Activated naive CD4-positive, alpha-beta T cell treated with anti-CD3 and anti-CD28 coated beads, Interleukin-2, amount 10 ng/mL, durations not matched to agents 7 days and 5 days (primary cell): ENCODE measurements around the gene SDSL.

Experiments
- CTCF ChIA-PET: fragments of 350-600 bp; sonication (Branson Sonifier 250); formaldehyde crosslinking; loops from one replicate; lab custom pipeline; 2021; ENCODE audit warnings: antibody characterized with exemption; lab: Charles Lee
- DNase-seq: peaks from one replicate; pipeline ENCODE4 v3.0.0-alpha.2; 2020
- H3K27ac Mint-ChIP-seq: one replicate; pipeline ENCODE4 v1.8.0; 2021; ENCODE audit warnings: mild to moderate bottlenecking, moderate library complexity, mixed read lengths
- H3K27me3 Mint-ChIP-seq: one replicate; pipeline ENCODE4 v1.8.0; 2021; ENCODE audit warnings: mild to moderate bottlenecking, mixed read lengths
- H3K36me3 Mint-ChIP-seq: one replicate; pipeline ENCODE4 v1.8.0; 2021; ENCODE audit warnings: mixed read lengths
- H3K4me1 Mint-ChIP-seq: one replicate; pipeline ENCODE4 v1.8.0; 2021; ENCODE audit warnings: mixed read lengths
- H3K4me3 Mint-ChIP-seq: one replicate; pipeline ENCODE4 v1.8.0; 2021; ENCODE audit warnings: mild to moderate bottlenecking, moderate library complexity, mixed read lengths
- H3K9me3 Mint-ChIP-seq: one replicate; pipeline ENCODE4 v1.8.0; 2021; ENCODE audit warnings: mixed read lengths

The SDSL gene

DNA sequence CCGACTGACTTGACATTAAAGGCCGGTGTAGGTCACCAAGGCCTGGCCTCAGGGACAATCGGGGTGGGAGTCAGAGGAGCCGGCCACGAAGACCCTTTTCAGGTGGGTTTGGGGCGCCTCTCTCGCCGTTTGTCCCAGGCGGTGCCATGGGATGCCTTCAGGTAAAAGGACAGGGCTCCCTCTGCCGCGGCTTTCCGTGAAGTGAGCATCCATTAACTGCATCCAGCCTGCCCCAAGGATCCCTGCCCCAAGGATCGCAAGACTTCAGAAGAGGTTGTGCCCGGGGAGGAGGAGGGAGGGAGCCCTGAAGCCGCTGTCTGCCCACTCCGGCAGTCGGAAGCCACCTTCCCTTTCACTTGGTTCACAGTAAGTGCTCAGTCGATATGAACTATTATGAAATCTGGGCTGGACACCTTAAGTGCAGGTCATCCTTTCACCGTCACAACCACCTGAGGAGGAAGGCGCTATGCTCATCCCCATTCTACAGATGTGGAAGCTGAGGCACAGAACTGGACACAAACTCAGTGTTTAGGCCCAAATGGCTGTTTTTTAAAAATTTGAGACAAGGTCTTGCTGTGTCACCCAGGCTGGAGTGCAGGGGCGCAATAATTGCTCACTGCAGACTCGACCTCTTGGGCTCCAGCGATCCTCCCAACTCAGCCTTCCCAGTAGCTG lies 19.5 kb upstream of the SDSL start:
- no peak overlapping the region for H3K27ac Mint-ChIP-seq
- no peaks in the 10 kb centered on the region for H3K4me1 Mint-ChIP-seq
- H3K4me3 Mint-ChIP-seq: no peak overlapping the region
- no peaks in the 10 kb centered on the region for H3K9me3 Mint-ChIP-seq
- no peak for DNase-seq
- CTCF ChIA-PET: no interaction called here
- peaks cover 49% of the 10 kb centered on the region for H3K27me3 Mint-ChIP-seq
- H3K36me3 Mint-ChIP-seq: no peaks in the 10 kb centered on the region

GRCh38 chr12:113403435-113404415 lies 18.5 kb upstream of the SDSL start, which contains the start of gene SDS:
TSS of gene SDS (minus strand) at chr12:113403887. CDS start at chr12:113399708, 4,179 bp downstream.
- Mint-ChIP-seq H3K4me3 (no peak within 1 kb of the TSS), H3K36me3 (no peaks in the 10 kb centered on the region), H3K4me1 (no peaks in the 10 kb centered on the region), H3K27ac (no peak within 1 kb of the TSS), H3K9me3 (no peaks in the 10 kb centered on the region), H3K27me3 (peaks cover 47% of the 10 kb centered on the region)
- CTCF ChIA-PET: no interaction called here
- no peak for DNase-seq

- Mint-ChIP-seq H3K27me3 (peaks cover 57% of the 10 kb centered on the region), H3K4me1 (no peaks in the 10 kb centered on the region), H3K9me3 (no peaks in the 10 kb centered on the region), H3K4me3 (no peak overlapping the region), H3K36me3 (no peaks in the 10 kb centered on the region), H3K27ac (no peak overlapping the region)
- CTCF ChIA-PET: interaction anchor here (1.3 kb wide), 1 partner anchor 20 kb away, joined by 3 read pairs; no protein-coding TSS in a partner anchor
- no peak for DNase-seq
Observed at GRCh38 chr12:113405694-113406093, 16.5 kb upstream of the SDSL start.

DNA sequence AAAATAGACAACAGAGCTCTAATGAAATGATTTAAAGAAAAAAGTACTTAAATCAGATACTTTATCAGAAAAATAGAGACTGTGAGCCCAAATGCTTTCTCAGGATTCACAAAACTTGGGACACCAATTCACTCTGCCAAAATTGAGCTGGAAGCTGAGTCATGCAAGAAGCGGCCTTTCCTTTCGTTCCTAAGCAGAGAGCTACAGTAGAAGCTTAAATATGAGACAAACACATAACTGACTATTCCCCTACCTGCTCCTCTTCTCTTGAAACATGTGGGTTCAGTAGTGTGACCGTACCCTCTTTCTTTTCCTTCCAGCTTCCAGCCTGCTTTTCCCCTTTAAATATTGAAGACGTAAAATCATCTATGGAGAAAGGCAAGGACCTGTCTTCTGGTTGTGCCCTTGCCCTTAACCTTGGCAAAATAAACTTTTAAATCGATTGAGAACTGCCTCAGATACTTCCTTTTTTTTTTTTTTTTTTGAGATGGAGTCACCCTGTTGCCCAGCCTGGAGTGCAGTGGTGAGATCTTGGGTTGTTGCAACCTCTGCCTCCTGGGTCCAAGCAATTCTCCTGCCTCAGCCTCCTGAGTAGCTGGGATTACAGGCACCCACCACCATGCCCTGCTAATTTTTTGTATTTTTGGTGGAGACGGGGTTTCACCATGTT lies 14.1 kb upstream of the SDSL start:
- no peak overlapping the region for H3K4me3 Mint-ChIP-seq
- no peak overlapping the region for H3K27ac Mint-ChIP-seq
- CTCF ChIA-PET: interaction anchor here (0.5 kb wide), 1 partner anchor 1309 kb away, joined by 3 read pairs; no protein-coding TSS in a partner anchor
- peaks cover 54% of the 10 kb centered on the region for H3K27me3 Mint-ChIP-seq
- H3K36me3 Mint-ChIP-seq: no peaks in the 10 kb centered on the region
- no peaks in the 10 kb centered on the region for H3K4me1 Mint-ChIP-seq
- no peak for DNase-seq
- H3K9me3 Mint-ChIP-seq: no peaks in the 10 kb centered on the region

DNA sequence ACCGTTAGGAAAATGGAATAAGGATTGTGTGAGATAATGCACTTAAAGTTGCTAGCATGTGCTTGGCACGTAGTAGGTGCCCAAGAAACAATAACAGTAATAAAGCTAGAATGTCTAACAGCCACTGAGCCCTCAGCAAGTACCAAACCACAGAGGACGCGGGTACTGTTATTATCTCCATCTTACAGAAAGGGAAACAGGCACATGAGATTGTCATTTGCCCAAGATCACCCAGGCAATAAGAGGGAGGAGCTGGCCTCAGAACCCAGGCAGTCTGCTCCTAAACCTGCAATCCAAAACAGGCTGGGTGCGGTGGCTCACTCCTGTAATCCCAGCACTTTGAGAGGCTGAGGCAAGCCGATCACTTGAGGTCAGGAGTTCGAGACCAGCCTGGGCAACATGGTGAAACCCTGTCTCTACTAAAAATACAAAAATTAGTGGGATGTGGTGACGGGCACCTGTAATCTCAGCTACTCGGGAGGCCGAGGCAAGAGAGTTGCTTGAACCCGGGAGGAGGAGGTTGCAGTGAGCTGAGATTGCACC lies 13.4 kb upstream of the SDSL start:
- Mint-ChIP-seq H3K36me3 (no peaks in the 10 kb centered on the region), H3K4me1 (no peaks in the 10 kb centered on the region)
- DNase-seq: no peak

DNA sequence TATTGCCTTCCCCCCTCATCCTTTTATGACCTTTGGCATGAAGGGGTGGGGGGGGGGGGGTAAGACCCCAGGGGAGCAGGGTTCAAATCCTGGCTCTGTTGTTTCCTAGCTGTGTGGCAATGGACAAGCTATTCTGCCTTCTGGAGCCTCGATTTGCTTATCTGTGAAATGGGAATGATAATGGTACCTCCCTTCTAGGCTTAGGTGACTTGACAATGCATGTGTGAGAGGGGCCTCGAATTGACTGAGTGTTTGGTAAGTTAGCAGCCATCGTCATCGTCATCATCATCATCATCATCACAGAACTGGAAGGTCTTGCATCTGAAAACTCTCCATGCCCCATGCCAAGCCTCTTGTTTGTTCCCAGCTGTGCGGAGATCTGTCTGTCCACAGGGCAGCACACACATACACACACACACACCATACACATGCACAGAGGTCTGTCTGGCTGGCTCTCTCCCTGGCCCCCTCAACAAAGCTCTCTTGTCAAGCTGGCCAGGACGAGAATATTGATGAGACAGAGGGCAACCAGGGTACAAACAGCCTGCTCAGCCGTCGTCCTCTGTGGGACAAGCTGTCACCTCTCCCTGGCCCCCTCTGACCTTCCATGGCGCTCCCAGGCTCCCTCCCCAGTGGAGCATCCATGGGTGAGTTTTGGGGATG lies 12.6 kb upstream of the SDSL start:
- CTCF ChIA-PET: interaction anchor here (0.6 kb wide), 1 partner anchor 82 kb away, joined by 3 read pairs; no protein-coding TSS in a partner anchor
- no peaks in the 10 kb centered on the region for H3K4me1 Mint-ChIP-seq
- H3K4me3 Mint-ChIP-seq: no peak overlapping the region
- H3K9me3 Mint-ChIP-seq: no peaks in the 10 kb centered on the region
- H3K27ac Mint-ChIP-seq: no peak overlapping the region
- peaks cover 43% of the 10 kb centered on the region for H3K27me3 Mint-ChIP-seq
- no peak for DNase-seq
- no peaks in the 10 kb centered on the region for H3K36me3 Mint-ChIP-seq

More for the DNA sequence above, 13.4 kb upstream of the SDSL start:
- CTCF ChIA-PET: interaction anchor here (0.6 kb wide), 1 partner anchor 81 kb away, joined by 3 read pairs; no protein-coding TSS in a partner anchor
- Mint-ChIP-seq H3K27me3 (peaks cover 49% of the 10 kb centered on the region), H3K27ac (no peak overlapping the region), H3K4me3 (no peak overlapping the region), H3K9me3 (no peaks in the 10 kb centered on the region)

- H3K36me3 Mint-ChIP-seq: no peaks in the 10 kb centered on the region
- H3K4me1 Mint-ChIP-seq: no peaks in the 10 kb centered on the region
- no peak overlapping the region for H3K27ac Mint-ChIP-seq
- H3K4me3 Mint-ChIP-seq: no peak overlapping the region
- no peaks in the 10 kb centered on the region for H3K9me3 Mint-ChIP-seq
- H3K27me3 Mint-ChIP-seq: peaks cover 28% of the 10 kb centered on the region
- no peak for DNase-seq
- CTCF ChIA-PET: interaction anchor here (0.9 kb wide), 1 partner anchor 11 kb away, joined by 3 read pairs; no protein-coding TSS in a partner anchor
Observed at GRCh38 chr12:113413488-113413939, 8.7 kb upstream of the SDSL start.

- Mint-ChIP-seq H3K4me3 (no peak overlapping the region), H3K36me3 (no peaks in the 10 kb centered on the region), H3K9me3 (no peaks in the 10 kb centered on the region), H3K27me3 (peaks cover 26% of the 10 kb centered on the region), H3K4me1 (no peaks in the 10 kb centered on the region), H3K27ac (no peak overlapping the region)
- CTCF ChIA-PET: no interaction called here
- no peak for DNase-seq
Observed at GRCh38 chr12:113414519-113415038, 7.6 kb upstream of the SDSL start.

DNA sequence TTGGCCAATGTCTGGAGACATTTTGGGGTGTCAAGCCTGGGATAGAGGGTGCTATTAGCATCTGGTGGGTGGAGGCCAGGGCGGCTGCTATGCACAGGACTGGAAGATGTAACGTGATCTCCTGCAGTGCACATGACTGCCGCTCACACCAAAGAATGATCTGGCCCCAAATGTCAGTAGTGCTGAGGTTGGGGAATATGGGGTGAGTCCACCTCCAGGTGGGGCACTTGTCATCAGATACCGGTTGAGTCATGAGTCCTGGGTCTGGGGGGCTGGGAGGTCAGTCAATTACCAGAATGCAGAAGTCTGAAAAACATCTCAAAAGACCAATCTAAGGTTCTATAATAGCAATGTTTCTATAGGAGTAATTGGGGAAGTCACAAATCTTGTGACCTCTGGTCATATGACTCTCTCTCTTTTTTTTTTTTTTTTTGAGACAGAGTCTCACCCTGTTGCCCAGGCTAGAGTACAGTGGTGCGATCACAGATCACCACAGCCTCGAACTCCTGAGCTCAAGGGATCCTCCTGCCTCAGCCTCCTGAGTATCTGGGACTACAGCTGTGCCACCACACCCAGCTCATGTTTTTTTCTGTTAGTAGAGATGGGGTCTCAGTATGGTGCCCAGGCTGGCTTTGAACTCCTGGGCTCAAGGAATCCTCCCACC lies 6.0 kb upstream of the SDSL start:
- no peak for DNase-seq
- Mint-ChIP-seq H3K27ac (no peak overlapping the region), H3K36me3 (no peaks in the 10 kb centered on the region), H3K4me3 (no peak overlapping the region), H3K4me1 (no peaks in the 10 kb centered on the region), H3K9me3 (no peaks in the 10 kb centered on the region), H3K27me3 (peaks cover 20% of the 10 kb centered on the region)
- CTCF ChIA-PET: no interaction called here

- CTCF ChIA-PET: no interaction called here
- Mint-ChIP-seq H3K36me3 (no peaks in the 10 kb centered on the region), H3K27me3 (peaks cover 21% of the 10 kb centered on the region), H3K9me3 (no peaks in the 10 kb centered on the region), H3K4me3 (no peak overlapping the region), H3K27ac (no peak overlapping the region), H3K4me1 (peaks cover 7% of the 10 kb centered on the region)
- DNase-seq: no peak
Observed at GRCh38 chr12:113418213-113418879, 3.8 kb upstream of the SDSL start.

- peaks cover 31% of the 10 kb centered on the region for H3K27me3 Mint-ChIP-seq
Observed at GRCh38 chr12:113420996-113421595, 1.1 kb upstream of the SDSL start.

More at GRCh38 chr12:113420996-113421595, 1.1 kb upstream of the SDSL start:
- CTCF ChIA-PET: no interaction called here
- no peak overlapping the region for H3K4me3 Mint-ChIP-seq
- DNase-seq: no peak
- no peaks in the 10 kb centered on the region for H3K36me3 Mint-ChIP-seq
- H3K9me3 Mint-ChIP-seq: no peaks in the 10 kb centered on the region
- H3K4me1 Mint-ChIP-seq: peaks cover 7% of the 10 kb centered on the region
- H3K27ac Mint-ChIP-seq: no peak overlapping the region
